ENCODE results near the gene ETV6. TPM values are rescaled to one million over a fixed set of nuclear protein-coding genes. Genes with fewer than 3 reads are reported as not detected.

Gene ETV6
- total and polyA plus RNA-seq, 2 of the 8 experiments (the other 6 are each of a cell fraction or from before 2014, with no cell fraction given): 5.5 to 23.9 TPM

DNA sequence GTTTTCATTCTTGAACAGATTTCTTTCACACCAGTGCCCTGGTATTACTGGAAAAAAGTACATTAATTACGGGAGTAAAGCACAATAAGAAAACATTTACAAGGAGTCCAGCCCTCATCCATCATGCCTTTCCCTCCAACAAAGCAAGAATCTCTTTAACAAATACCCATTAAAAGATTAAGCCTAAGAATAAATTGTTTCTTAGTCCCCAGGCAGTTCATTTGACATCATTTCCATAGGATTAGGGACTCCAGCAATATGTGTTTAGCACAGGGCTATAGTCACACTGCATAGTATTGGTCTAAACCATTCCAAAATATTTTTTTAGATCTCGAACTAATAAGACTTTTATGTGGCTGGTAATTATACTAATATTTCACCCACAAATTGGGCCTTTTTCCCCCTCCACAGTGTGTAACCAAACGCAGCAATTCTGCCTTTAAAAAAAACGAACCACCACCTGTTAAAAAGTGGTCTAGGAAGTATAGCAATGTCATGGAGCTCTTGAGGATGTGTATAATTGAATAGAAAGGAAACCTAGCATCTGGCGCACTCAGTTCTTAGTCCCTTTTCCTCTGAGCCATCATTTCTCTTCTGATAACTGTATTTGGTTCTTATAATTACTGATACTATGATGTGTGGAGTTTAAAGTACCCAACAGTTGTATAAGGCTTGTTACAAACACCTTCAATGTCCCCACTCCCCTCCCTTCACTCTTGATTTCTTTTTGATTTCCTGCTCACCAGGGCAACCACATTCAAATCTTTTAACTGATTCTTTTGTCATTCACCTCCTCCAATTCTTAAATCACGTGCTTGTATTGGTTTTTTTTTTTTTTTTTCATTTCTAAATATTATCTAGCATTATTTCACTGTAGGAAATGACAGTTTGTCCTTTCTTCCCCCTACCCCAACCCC lies 138.7 kb downstream of the ETV6 start:
- no peaks in the 10 kb centered on the region for H4K20me1 ChIP-seq (replicated peaks in 1 of 2; ENCODE audit: control insufficient read depth in 1 of 2, insufficient read depth in 2 of 2, low read length in 2 of 2)
- ChIA-PET CTCF (ENCODE audit: partially characterized antibody) (no interaction called here), POLR2A (ENCODE audit: partially characterized antibody) (no interaction called here)
- H3K4me2 ChIP-seq (ENCODE audit: insufficient read depth in 1 of 2, low read depth in 2 of 2, low read length in 2 of 2): no peak overlapping the region
- no peak overlapping the region for H2BK20ac ChIP-seq (ENCODE audit: low read length)
- H4K91ac ChIP-seq (replicated peaks; ENCODE audit: insufficient read length, low read length): no peak overlapping the region
- DNase-seq (ENCODE audit: low read depth in 1 of 2, low spot score in 2 of 2) (no peak), FAIRE-seq (no peak)
- no peak overlapping the region for H2AFZ ChIP-seq (ENCODE audit: low read length)
- no peak overlapping the region for H2BK120ac ChIP-seq (replicated peaks; ENCODE audit: low read depth, low read length)
- no peaks in the 10 kb centered on the region for H3K9me3 ChIP-seq (ENCODE audit: insufficient read depth in 2 of 2, low read depth in 1 of 2, low read length in 1 of 2)
- no peak overlapping the region for H4K8ac ChIP-seq (ENCODE audit: extremely low read depth, insufficient read depth, low read length)
- H3K36me3 ChIP-seq (ENCODE audit: control insufficient read depth in 2 of 4, insufficient read depth in 4 of 4, low read length in 3 of 4): no peaks in the 10 kb centered on the region
- H3K27me3 ChIP-seq (replicated peaks in 1 of 4; ENCODE audit: control insufficient read depth in 3 of 4, extremely low read depth in 1 of 4, insufficient read depth in 3 of 4, low read length in 3 of 4): no peaks in the 10 kb centered on the region
- H3K4me3 ChIP-seq (ENCODE audit: extremely low read depth in 1 of 4, insufficient read depth in 2 of 4, low read depth in 3 of 4, low read length in 4 of 4): no peak overlapping the region
- H2AK5ac ChIP-seq (ENCODE audit: low read depth, low read length): no peak overlapping the region
- no peak overlapping the region for H3K27ac ChIP-seq (ENCODE audit: low read depth, low read length)
- H2BK15ac ChIP-seq (ENCODE audit: low read length): no peak overlapping the region
- WGBS, 2 experiments (ENCODE audit: extremely low coverage in 1 of 2, insufficient coverage in 1 of 2, insufficient read length in 1 of 2, insufficient replicate concordance in 2 of 2, low coverage in 1 of 2, low lambda C conversion rate in 2 of 2, missing lambda C conversion rate in 1 of 2): 71% methylated on average over 6 of the region's 6 CpGs; no CpG with 5 or more reads in 1 of the 2 experiments
- H3K4me1 ChIP-seq (replicated peaks in 1 of 4; ENCODE audit: control insufficient read depth in 3 of 4, insufficient read depth in 4 of 4, low read length in 3 of 4): peaks cover 0 to 3% (median 0%) of the 10 kb centered on the region in 4 experiments; a peak in 3 of 7 replicates
- no peak for TF ChIP-seq RXRA (IDR thresholded peaks at IDR 0.05; ENCODE audit: insufficient read depth, low read depth, low read length)
- no peak for TF ChIP-seq SP1 (IDR thresholded peaks at IDR 0.05; ENCODE audit: low read depth, low read length)
- no peak for TF ChIP-seq SIRT6 (IDR thresholded peaks at IDR 0.05; ENCODE audit: low read length)
- no peak for TF ChIP-seq CEBPB (IDR thresholded peaks at IDR 0.05; ENCODE audit: low read depth, low read length)
- TF ChIP-seq CHD2 (IDR thresholded peaks at IDR 0.05; ENCODE audit: low read length): no peak
- H3K56ac ChIP-seq (replicated peaks; ENCODE audit: insufficient read length, low read depth, low read length): no peak overlapping the region
- H3K23me2 ChIP-seq (ENCODE audit: low read depth, low read length): no peaks in the 10 kb centered on the region
- no peak overlapping the region for H3K18ac ChIP-seq (ENCODE audit: extremely low read depth, low read length)
- H3K23ac ChIP-seq (ENCODE audit: insufficient read length): no peak overlapping the region
- no peak overlapping the region for H3K14ac ChIP-seq (ENCODE audit: insufficient read length)
- no peak overlapping the region for H3K9ac ChIP-seq (replicated peaks in 1 of 4; ENCODE audit: extremely low read depth in 1 of 4, low read depth in 3 of 4, low read length in 3 of 4)
- no peak overlapping the region for H3K4ac ChIP-seq (replicated peaks; ENCODE audit: insufficient read length, low read depth, low read length)
- H2BK12ac ChIP-seq (ENCODE audit: low read depth, low read length): no peak overlapping the region
- H3K79me2 ChIP-seq (ENCODE audit: control insufficient read depth in 1 of 2, insufficient read depth in 2 of 2, low read length in 2 of 2): 0 out of 4 replicates have a peak, but pooled peaks cover 0 to 3% of the 10 kb centered on the region in 2 experiments
- no peak overlapping the region for H2BK5ac ChIP-seq (ENCODE audit: low read depth, low read length)
- H4K5ac ChIP-seq (ENCODE audit: insufficient read length, low read depth, low read length): no peak overlapping the region
- no peaks in the 10 kb centered on the region; the same call in 1 of the 2 replicates for H3K79me1 ChIP-seq (ENCODE audit: low read depth, low read length)

Measured in H1 (cell line).